ENCODE measurements around the gene PTPRM. TPM values are rescaled to one million over a fixed set of nuclear protein-coding genes. Genes with fewer than 3 reads are reported as not detected.

Gene PTPRM
- total RNA-seq, 1 experiment from 2014 or later: 6.2 TPM

- Histone ChIP-seq H3T11ph (ENCODE audit: low read length) (no peak overlapping the region), H4K5ac (ENCODE audit: insufficient read length, low read depth, low read length) (no peak overlapping the region), H3K4me2 (ENCODE audit: insufficient read depth, insufficient read length, low read length) (no peak overlapping the region), H3K18ac (ENCODE audit: insufficient read length, low read depth, low read length) (no peak overlapping the region), H2BK12ac (ENCODE audit: insufficient read length, low read depth, low read length) (no peak overlapping the region), H3K4me1 (ENCODE audit: insufficient read depth, low read length) (no peaks in the 10 kb centered on the region), H3K56ac (ENCODE audit: insufficient read length, low read depth, low read length) (no peak overlapping the region), H2BK5ac (ENCODE audit: insufficient read length, low read length) (no peak overlapping the region), H4K8ac (replicated peaks; ENCODE audit: insufficient read length, low read depth, low read length) (no peak overlapping the region), H3K23me2 (ENCODE audit: insufficient read length, low read depth, low read length, poor library complexity, severe bottlenecking) (no peaks in the 10 kb centered on the region), H2BK20ac (ENCODE audit: low read depth, low read length, poor library complexity, severe bottlenecking) (no peak overlapping the region), H3K4ac (ENCODE audit: low read depth, low read length) (no peak overlapping the region), H2AK5ac (ENCODE audit: insufficient read length, low read length) (no peak overlapping the region), H3K79me1 (ENCODE audit: insufficient read depth, low read depth, low read length, poor library complexity, severe bottlenecking) (no peaks in the 10 kb centered on the region), H3K27ac (ENCODE audit: insufficient read length, low read depth, low read length) (no peak overlapping the region), H3K27me3 (ENCODE audit: insufficient read depth, low read length) (peaks cover 1% of the 10 kb centered on the region; the same call in 1 of the 2 replicates), H2BK120ac (ENCODE audit: low read depth, low read length, poor library complexity, severe bottlenecking) (no peak overlapping the region), H3K79me2 (ENCODE audit: insufficient read depth, low read length) (no peaks in the 10 kb centered on the region), H4K20me1 (ENCODE audit: control insufficient read depth, insufficient read depth, insufficient read length) (no peaks in the 10 kb centered on the region), H2AFZ (ENCODE audit: low read length) (no peak overlapping the region), H3K9me3 (ENCODE audit: control insufficient read depth, low read depth, low read length) (no peaks in the 10 kb centered on the region), H4K91ac (ENCODE audit: insufficient read length, low read depth, low read length) (no peak overlapping the region), H3K9ac (ENCODE audit: extremely low read depth, insufficient read length, low read length) (no peak overlapping the region), H2BK15ac (ENCODE audit: low read depth, low read length) (no peak overlapping the region), H3K14ac (ENCODE audit: insufficient read depth, low read length) (no peak overlapping the region), H3K23ac (ENCODE audit: insufficient read length, low read depth, low read length) (no peak overlapping the region)
- no peak for DNase-seq
- H3K4me1 Mint-ChIP-seq: peaks cover 5 to 7% of the 10 kb centered on the region in 2 experiments; a peak in 3 of 4 replicates
- no peaks in the 10 kb centered on the region for H3K27me3 Mint-ChIP-seq (ENCODE audit: low read depth)
- no peak overlapping the region for H3K27ac Mint-ChIP-seq
- TF ChIP-seq CTCF (conservative IDR thresholded peaks at IDR 0.05): no peak
- H3K9me3 Mint-ChIP-seq: peaks cover 4 to 6% of the 10 kb centered on the region in 2 experiments; a peak in 2 of 5 replicates
- no CpG with 5 or more reads among the region's 1 CpG for WGBS (ENCODE audit: extremely low coverage, insufficient read length, low lambda C conversion rate)
- no peak overlapping the region for H3K4me3 Mint-ChIP-seq
- peaks cover 0 to 10% (median 0%) of the 10 kb centered on the region in 3 experiments; a peak in 1 of 7 replicates for H3K36me3 Mint-ChIP-seq (ENCODE audit: insufficient read depth in 1 of 3, low read depth in 3 of 3)
Measured at GRCh38 chr18:8241731-8242130, 674.6 kb downstream of the PTPRM start.
